ENCODE data around the gene TANGO2.

The TANGO2 gene

DNA sequence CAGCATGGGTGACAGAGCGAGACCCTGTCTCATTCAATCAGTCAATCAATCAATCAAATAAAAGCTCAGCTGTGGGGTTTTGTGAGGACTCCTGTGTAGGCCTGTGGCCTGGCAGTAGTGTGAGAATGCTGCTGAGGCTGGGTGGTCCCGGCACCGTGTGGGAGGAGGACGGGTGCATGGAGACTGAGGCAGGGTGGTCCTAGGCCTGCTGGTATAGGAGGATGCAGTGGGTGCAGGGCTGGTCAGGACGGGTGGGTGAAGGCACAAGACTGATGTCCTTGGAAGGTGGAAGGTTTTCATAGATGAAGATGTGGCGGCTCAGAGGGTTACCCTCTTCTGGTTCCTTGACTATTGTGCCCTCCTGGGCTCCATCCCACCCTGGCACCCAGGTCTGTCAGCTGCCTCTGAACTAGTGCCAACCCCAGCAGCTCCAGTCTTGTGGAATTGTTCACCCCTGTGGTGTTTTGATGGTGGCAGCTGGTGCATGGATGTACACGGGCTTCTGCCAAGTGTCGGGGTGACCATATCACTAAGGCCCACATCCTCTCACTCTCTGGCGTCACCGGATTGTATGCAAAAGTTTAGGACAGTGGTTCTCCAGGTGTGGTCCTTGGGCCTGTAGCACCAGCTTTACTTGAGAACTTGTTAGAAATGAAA is 23.7 kb downstream of the TANGO2 start:
- TF ChIP-seq, protein P1, sequence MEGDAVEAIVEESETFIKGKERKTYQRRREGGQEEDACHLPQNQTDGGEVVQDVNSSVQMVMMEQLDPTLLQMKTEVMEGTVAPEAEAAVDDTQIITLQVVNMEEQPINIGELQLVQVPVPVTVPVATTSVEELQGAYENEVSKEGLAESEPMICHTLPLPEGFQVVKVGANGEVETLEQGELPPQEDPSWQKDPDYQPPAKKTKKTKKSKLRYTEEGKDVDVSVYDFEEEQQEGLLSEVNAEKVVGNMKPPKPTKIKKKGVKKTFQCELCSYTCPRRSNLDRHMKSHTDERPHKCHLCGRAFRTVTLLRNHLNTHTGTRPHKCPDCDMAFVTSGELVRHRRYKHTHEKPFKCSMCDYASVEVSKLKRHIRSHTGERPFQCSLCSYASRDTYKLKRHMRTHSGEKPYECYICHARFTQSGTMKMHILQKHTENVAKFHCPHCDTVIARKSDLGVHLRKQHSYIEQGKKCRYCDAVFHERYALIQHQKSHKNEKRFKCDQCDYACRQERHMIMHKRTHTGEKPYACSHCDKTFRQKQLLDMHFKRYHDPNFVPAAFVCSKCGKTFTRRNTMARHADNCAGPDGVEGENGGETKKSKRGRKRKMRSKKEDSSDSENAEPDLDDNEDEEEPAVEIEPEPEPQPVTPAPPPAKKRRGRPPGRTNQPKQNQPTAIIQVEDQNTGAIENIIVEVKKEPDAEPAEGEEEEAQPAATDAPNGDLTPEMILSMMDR (conservative IDR thresholded peaks at IDR 0.05; ENCODE audit: low read depth, low read length): no peak
- no peak for DNase-seq (ENCODE audit: low read depth)
- H3K4me3 ChIP-seq (ENCODE audit: low read length): no peak overlapping the region

DNA sequence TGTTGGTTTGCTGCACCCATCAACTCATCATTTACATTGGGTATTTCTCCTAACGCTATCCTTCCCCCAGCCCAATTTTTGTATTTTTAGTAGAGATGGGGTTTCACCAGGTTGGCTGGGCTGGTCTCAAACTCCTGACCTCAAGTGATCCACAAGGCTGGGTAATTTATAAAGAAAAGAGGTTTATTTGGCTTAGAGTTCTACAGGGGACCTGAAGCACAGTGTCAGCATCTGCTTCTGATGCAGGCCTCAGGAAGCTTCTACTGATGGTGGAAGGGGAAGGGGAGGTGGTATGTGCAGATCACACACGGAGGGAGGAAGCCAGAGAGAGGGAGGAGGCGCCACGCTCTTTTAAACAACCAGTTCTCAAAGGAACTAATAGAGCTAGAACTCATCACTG is 25.8 kb downstream of the TANGO2 start:
- no peak overlapping the region for H3K4me3 ChIP-seq (ENCODE audit: low read length)
- TF ChIP-seq, protein P1 (conservative IDR thresholded peaks at IDR 0.05; ENCODE audit: low read depth, low read length): no peak
- no peak for DNase-seq (ENCODE audit: low read depth)

DNA sequence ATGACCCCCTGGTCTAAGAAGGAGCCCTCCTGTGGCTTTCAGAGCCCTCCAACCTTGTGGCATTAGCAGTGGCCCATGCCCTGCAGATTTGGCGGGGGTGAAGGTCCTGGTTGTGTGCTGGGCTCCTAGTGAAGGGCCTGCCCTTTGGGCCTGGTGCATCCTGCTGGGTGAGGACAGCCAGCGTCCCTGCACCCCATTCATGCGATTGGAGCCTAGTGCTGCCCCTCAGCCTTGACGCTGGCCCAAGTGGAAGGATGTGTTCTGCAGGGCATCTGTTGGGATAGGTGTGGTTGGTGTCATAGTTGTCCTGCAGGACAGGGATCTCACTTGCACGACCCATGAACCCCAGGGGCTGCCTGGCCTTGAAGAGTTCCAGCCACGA is 31.0 kb downstream of the TANGO2 start:
- TF ChIP-seq, protein P1 (conservative IDR thresholded peaks at IDR 0.05; ENCODE audit: low read depth, low read length): no peak
- DNase-seq (ENCODE audit: low read depth): no peak

DNA sequence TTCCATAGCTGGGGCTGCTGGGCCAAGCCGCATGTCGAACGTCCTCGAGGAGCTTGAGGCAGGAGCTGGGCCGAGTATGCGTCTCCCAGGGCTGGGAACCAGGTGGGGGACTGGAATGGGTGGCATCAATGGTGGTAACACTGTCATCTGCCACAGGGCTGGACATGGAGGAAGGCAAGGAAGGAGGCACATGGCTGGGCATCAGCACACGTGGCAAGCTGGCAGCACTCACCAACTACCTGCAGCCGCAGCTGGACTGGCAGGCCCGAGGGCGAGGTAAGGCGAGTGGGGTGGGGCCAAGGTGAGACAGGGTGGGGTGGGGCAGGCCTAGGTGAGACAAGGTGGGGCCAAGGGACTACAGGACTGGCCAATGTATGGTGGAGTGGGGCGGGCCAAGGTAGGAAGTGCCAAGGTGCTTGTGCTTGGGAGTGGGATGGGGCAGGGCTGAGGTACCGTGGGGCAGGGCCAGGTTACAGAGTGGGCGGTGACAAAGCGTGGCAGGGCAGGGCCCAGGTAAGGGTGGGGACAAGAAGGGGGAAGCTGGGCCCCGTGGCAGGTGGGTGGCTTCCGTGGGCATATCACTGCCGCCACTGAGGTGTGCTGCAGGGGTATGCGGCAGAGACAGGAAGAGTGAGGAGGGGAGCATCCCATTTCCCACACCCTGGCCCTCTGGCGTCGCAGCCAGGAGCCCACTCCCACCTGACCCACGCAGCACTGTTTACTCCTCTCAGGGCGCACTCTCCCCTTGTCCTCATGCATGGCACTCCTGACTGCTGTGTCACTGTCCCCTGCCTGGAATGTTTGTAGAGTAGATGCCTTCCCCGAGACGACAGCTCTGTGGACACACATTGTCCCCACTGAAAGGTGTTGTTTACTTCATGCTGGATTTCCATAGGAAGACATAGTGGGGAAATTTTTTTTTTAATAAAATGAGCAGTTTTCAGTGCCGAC is 31.7 kb downstream of the TANGO2 start:
- TF ChIP-seq, protein P1 (conservative IDR thresholded peaks at IDR 0.05; ENCODE audit: low read depth, low read length): no peak
- H3K4me3 ChIP-seq (ENCODE audit: low read length): no peak overlapping the region
- no peak for DNase-seq (ENCODE audit: low read depth)

More for the DNA sequence above, 31.0 kb downstream of the TANGO2 start:
- no peak overlapping the region for H3K4me3 ChIP-seq (ENCODE audit: low read length)

DNA sequence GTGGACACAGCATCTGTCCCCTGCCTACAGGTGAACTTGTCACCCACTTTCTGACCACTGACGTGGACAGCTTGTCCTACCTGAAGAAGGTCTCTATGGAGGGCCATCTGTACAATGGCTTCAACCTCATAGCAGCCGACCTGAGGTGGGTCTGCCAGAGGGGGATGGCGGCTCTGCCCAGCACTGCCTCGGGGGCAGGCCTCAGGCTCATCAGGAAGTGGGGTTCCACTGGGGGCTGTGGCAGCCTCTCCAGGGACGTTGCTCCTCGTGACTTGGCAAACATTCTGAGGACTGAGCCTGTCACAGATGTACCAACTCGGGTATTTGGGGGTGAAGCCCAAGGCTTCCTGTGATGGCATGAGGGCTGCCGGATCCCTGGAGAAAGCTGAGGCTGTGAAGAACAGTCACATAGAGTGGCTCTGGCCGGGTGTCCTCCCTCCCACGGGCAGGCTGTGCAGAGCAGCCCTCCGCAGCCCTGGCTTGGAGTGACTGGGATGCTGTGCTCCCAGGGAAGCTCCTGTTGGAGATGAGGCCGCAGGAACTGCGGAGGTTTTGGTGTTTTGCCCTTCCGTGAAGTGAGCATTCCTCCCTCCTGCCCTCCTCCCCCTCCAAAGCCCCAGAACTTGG is 32.6 kb downstream of the TANGO2 start:
- no peak overlapping the region for H3K4me3 ChIP-seq (ENCODE audit: low read length)
- TF ChIP-seq, protein P1 (conservative IDR thresholded peaks at IDR 0.05; ENCODE audit: low read depth, low read length): no peak
- no peak for DNase-seq (ENCODE audit: low read depth)

DNA sequence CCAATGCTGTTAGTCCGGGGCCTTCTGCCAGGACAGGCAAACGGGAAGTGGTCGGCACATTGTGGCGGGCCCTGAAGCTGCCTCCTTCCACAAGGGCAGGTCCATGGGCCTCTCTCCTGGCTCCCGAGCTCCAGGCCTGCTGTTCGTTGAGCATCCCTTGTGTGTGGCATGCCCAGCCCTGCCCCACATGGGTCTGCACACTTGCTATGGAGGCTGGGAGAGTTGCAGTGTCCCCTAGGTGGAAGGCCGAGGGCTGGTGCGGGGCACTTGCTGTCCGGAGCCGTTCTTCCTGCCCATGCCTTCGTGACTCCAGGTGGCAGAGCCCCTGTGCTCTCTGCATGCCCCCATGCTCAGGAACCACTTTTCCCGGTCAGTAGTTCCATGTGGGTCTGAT is 33.1 kb downstream of the TANGO2 start:
- DNase-seq (ENCODE audit: low read depth): no peak
- no peak overlapping the region for H3K4me3 ChIP-seq (ENCODE audit: low read length)
- TF ChIP-seq, protein P1 (conservative IDR thresholded peaks at IDR 0.05; ENCODE audit: low read depth, low read length): no peak

Data from retinal pigment epithelial cell (primary cell).